Activated B cell treated with CpG ODN at 0.5 μM for 24 hours (primary cell): ENCODE data around the gene CTIF. TPM values are rescaled to one million over a fixed set of nuclear protein-coding genes. Genes with fewer than 3 reads are reported as not detected.

Source experiments
- ATAC-seq: fragments of 200-7000 bp; cut with Tn5 transposase; one replicate; pipeline ENCODE4 v1.10.0; 2021; ENCODE audit warnings: low read depth, mild to moderate bottlenecking, moderate library complexity
- CTCF ChIA-PET: fragments of 350-600 bp; sonication (Branson Sonifier 250); formaldehyde crosslinking; loops from one replicate; lab custom pipeline; 2021; ENCODE audit warnings: antibody characterized with exemption; lab: Charles Lee
- POLR2A ChIA-PET: fragments of 350-600 bp; sonication (Branson Sonifier 250); formaldehyde crosslinking; loops from one replicate; lab custom pipeline; 2021; ENCODE audit warnings: antibody characterized with exemption; lab: Charles Lee
- DNase-seq: peaks from one replicate; pipeline ENCODE4 v3.0.0; 2022
- H3K27ac Mint-ChIP-seq: one replicate; pipeline ENCODE4 v1.8.0; 2020; ENCODE audit warnings: mixed read lengths
- H3K27me3 Mint-ChIP-seq: one replicate; pipeline ENCODE4 v1.8.0; 2021; ENCODE audit warnings: mixed read lengths
- H3K36me3 Mint-ChIP-seq: one replicate; pipeline ENCODE4 v1.8.0; 2021; ENCODE audit warnings: low read depth, mixed read lengths
- H3K4me1 Mint-ChIP-seq: one replicate; pipeline ENCODE4 v1.8.0; 2021; ENCODE audit warnings: mixed read lengths
- H3K4me3 Mint-ChIP-seq: one replicate; pipeline ENCODE4 v1.8.0; 2020; ENCODE audit warnings: mild to moderate bottlenecking, mixed read lengths
- H3K9me3 Mint-ChIP-seq: one replicate; pipeline ENCODE4 v1.8.0; 2020; ENCODE audit warnings: mixed read lengths
- intact Hi-C: fragments of 100-400 bp; cut with micrococcal nuclease; formaldehyde crosslinking; loops from one replicate; pipeline ENCODE4 v1.15.1; 2024
- total RNA-seq: library from RNA; stranded (reverse); gene quantifications from 2 replicates; pipeline ENCODE4 v1.2.3, GENCODE V29; 2022
- TF ChIP-seq, protein P1 (sequence below): fragments of 200-600 bp; IDR thresholded peaks from one replicate; pipeline ENCODE4 v1.8.0; 2022; ENCODE audit warnings: antibody characterized with exemption, mild to moderate bottlenecking

Gene CTIF
- total RNA-seq, 1 donor from 2014 or later: 9.3 TPM

DNA sequence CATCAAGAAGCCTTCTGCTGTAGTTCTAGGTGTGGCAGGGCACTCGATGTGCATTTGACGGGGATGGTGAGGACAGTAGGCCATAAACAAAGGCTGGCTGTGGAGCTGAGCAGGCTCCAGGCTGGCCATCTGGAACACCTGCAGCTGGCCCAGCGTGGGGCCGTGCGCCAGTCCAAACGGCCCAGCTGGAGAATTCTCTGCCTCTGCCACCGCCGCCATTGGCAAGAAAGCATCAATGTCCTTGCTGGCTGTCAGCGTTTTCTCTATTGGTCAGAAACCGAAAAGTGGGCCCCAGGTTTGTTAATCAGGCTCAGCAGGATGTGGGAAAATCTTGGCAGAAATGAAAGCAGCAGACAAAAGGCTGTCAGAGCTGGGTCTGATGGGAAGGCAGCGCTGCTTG is 24.0 kb upstream of the CTIF start:
- ChIA-PET CTCF (no interaction called here), POLR2A (no interaction called here)
- H3K9me3 Mint-ChIP-seq: no peaks in the 10 kb centered on the region
- no peak overlapping the region for H3K27ac Mint-ChIP-seq
- no peaks in the 10 kb centered on the region for H3K4me1 Mint-ChIP-seq
- TF ChIP-seq, protein P1, sequence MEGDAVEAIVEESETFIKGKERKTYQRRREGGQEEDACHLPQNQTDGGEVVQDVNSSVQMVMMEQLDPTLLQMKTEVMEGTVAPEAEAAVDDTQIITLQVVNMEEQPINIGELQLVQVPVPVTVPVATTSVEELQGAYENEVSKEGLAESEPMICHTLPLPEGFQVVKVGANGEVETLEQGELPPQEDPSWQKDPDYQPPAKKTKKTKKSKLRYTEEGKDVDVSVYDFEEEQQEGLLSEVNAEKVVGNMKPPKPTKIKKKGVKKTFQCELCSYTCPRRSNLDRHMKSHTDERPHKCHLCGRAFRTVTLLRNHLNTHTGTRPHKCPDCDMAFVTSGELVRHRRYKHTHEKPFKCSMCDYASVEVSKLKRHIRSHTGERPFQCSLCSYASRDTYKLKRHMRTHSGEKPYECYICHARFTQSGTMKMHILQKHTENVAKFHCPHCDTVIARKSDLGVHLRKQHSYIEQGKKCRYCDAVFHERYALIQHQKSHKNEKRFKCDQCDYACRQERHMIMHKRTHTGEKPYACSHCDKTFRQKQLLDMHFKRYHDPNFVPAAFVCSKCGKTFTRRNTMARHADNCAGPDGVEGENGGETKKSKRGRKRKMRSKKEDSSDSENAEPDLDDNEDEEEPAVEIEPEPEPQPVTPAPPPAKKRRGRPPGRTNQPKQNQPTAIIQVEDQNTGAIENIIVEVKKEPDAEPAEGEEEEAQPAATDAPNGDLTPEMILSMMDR: no peak
- H3K36me3 Mint-ChIP-seq: no peaks in the 10 kb centered on the region
- intact Hi-C loops: no loop called here
- H3K27me3 Mint-ChIP-seq: peaks cover 23% of the 10 kb centered on the region
- ATAC-seq: no peak
- DNase-seq: no peak
- no peak overlapping the region for H3K4me3 Mint-ChIP-seq

DNA sequence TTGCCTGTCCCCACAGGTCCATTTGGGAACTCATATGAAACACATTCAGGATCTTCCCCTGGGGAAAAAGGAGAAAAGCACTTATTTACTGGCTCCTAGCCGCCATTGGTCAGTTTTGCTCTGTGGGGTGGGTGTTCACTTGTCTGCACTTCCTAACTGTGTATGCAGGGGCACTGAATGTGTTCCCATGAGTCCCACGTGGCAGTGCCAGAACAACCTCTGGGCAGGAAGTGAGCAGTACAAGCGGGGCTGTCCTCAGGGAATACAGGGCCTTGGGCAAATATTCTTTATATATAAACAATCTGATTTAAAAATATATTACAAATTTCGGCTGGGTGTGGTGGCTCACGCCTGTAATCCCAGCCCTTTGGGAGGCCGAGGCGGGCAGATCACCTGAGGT is 21.8 kb upstream of the CTIF start:
- TF ChIP-seq, protein P1: no peak
- ChIA-PET CTCF (no interaction called here), POLR2A (no interaction called here)
- H3K4me1 Mint-ChIP-seq: no peaks in the 10 kb centered on the region
- H3K9me3 Mint-ChIP-seq: no peaks in the 10 kb centered on the region
- H3K4me3 Mint-ChIP-seq: no peak overlapping the region
- no peaks in the 10 kb centered on the region for H3K36me3 Mint-ChIP-seq
- intact Hi-C loops: no loop called here
- ATAC-seq (no peak), DNase-seq (no peak)
- H3K27me3 Mint-ChIP-seq: peaks cover 34% of the 10 kb centered on the region
- no peak overlapping the region for H3K27ac Mint-ChIP-seq

DNA sequence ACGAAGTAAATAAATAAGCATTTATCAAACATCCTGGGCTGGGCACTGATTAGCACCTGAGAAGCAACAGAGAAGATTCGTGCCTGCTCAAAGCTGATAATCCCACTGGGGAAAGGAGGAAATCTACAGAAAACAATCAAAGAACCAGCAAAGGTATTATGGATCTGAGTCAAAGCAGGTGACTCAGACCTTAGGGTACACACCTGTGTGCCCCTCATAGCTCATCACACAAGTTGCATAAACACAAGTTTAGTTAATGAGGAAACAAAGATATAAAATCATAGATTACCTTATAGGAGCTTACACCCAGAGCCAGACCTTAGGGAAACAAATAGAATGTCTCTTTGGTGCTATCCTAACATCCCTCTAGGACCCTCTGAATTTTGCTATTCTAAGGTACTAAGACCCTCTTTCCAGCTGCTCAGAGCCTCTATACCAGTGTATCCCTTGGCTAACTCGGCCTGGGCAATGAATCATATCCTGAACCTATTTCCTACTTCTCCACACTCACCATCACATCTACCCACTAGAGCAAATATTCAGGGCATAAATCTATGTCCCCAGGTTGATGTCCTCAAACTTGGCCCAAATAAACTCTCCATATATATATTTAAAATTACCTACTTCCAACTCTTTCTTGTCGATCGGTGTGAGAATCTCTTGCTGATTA is 19.3 kb upstream of the CTIF start:
- ChIA-PET POLR2A (no interaction called here), CTCF (no interaction called here)
- Mint-ChIP-seq H3K27me3 (peaks cover 43% of the 10 kb centered on the region), H3K4me1 (no peaks in the 10 kb centered on the region), H3K36me3 (no peaks in the 10 kb centered on the region), H3K4me3 (no peak overlapping the region), H3K9me3 (no peaks in the 10 kb centered on the region), H3K27ac (no peak overlapping the region)
- intact Hi-C loops: no loop called here
- ATAC-seq: no peak
- DNase-seq: no peak
- TF ChIP-seq, protein P1: no peak

DNA sequence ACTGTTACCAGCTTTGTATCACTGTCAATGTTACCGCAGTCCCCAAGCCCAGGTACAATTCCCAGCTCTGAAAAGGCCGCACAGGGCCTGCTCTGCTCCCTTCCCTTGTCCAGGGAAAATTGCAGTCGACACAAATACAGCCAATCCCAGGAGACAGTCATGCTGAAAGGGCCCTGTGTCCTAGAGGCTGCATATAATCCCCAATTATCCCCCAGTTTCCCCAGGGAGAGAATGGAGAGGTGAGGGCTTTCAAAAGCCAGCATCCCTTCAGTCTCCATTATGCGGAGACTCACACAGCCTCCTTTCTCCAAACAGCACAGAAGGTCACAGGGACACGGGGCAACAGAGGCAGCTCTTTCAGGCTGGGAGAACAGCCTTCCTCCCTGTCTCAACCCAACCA is 17.1 kb upstream of the CTIF start:
- Mint-ChIP-seq H3K4me3 (no peak overlapping the region), H3K36me3 (no peaks in the 10 kb centered on the region), H3K27ac (no peak overlapping the region), H3K4me1 (no peaks in the 10 kb centered on the region), H3K27me3 (peaks cover 39% of the 10 kb centered on the region), H3K9me3 (no peaks in the 10 kb centered on the region)
- TF ChIP-seq, protein P1: no peak
- ATAC-seq (no peak), DNase-seq (no peak)
- ChIA-PET CTCF (no interaction called here), POLR2A (no interaction called here)
- intact Hi-C loops: no loop called here

DNA sequence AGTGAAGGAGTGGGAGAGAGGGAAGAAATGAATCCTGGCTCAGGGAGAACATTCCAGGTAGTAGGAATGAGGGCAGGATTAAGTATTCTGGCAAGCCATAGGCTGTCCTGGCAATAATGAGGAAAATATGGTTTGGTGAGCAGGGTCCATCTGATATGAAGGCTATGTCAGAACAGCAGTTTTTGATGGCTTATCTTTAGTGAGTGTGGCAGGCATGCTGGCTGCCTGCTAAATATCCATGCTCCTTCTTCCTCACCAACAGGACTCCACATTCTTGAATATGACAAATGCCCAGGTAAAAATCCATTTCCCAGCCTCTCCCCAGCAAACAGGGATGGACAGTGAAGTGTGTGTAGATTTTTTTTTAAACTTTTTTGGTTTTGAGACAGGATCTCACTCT is 13.2 kb upstream of the CTIF start:
- Mint-ChIP-seq H3K27me3 (peaks cover 34% of the 10 kb centered on the region), H3K36me3 (no peaks in the 10 kb centered on the region), H3K4me1 (no peaks in the 10 kb centered on the region), H3K9me3 (no peaks in the 10 kb centered on the region), H3K4me3 (no peak overlapping the region), H3K27ac (no peak overlapping the region)
- CTCF ChIA-PET: no interaction called here
- POLR2A ChIA-PET: no interaction called here
- DNase-seq (no peak), ATAC-seq (no peak)
- TF ChIP-seq, protein P1: no peak
- intact Hi-C loops: no loop called here
